Measurements from ENCODE around the gene MSH3.

Gene MSH3

GRCh38 chr5:80790698-80791097 is 136.2 kb downstream of the MSH3 start:
- Mint-ChIP-seq H3K36me3 (ENCODE audit: low read depth) (peaks cover 5% of the 10 kb centered on the region), H3K4me1 (no peaks in the 10 kb centered on the region), H3K27me3 (ENCODE audit: low read depth, poor library complexity) (no peaks in the 10 kb centered on the region), H3K9me3 (no peaks in the 10 kb centered on the region), H3K27ac (no peak overlapping the region), H3K4me3 (no peak overlapping the region)
- no peak for DNase-seq
- no peak for TF ChIP-seq CTCF (IDR thresholded peaks at IDR 0.05)

- Mint-ChIP-seq H3K4me3 (no peak overlapping the region), H3K9me3 (no peaks in the 10 kb centered on the region), H3K27ac (no peak overlapping the region), H3K27me3 (ENCODE audit: low read depth, poor library complexity) (no peaks in the 10 kb centered on the region), H3K4me1 (no peaks in the 10 kb centered on the region), H3K36me3 (ENCODE audit: low read depth) (peaks cover 11% of the 10 kb centered on the region)
- no peak for DNase-seq
- no peak for TF ChIP-seq CTCF (IDR thresholded peaks at IDR 0.05)
Measured at GRCh38 chr5:80793354-80793753, 138.9 kb downstream of the MSH3 start.

GRCh38 chr5:80796846-80797245 is 142.4 kb downstream of the MSH3 start:
- Mint-ChIP-seq H3K9me3 (no peaks in the 10 kb centered on the region), H3K4me3 (no peak overlapping the region), H3K36me3 (ENCODE audit: low read depth) (peaks cover 27% of the 10 kb centered on the region), H3K4me1 (no peaks in the 10 kb centered on the region), H3K27ac (no peak overlapping the region), H3K27me3 (ENCODE audit: low read depth, poor library complexity) (no peaks in the 10 kb centered on the region)
- TF ChIP-seq CTCF (IDR thresholded peaks at IDR 0.05) = no peak
- DNase-seq = no peak

GRCh38 chr5:80797428-80798024 is 143.1 kb downstream of the MSH3 start:
- H3K36me3 Mint-ChIP-seq (ENCODE audit: low read depth) = peaks cover 31% of the 10 kb centered on the region
- H3K27me3 Mint-ChIP-seq (ENCODE audit: low read depth, poor library complexity) = no peaks in the 10 kb centered on the region
- no peak overlapping the region for H3K27ac Mint-ChIP-seq
- no peak overlapping the region for H3K4me3 Mint-ChIP-seq
- DNase-seq = no peak
- H3K4me1 Mint-ChIP-seq = no peaks in the 10 kb centered on the region
- peaks cover under 1% of the 10 kb centered on the region for H3K9me3 Mint-ChIP-seq
- TF ChIP-seq CTCF (IDR thresholded peaks at IDR 0.05) = no peak

GRCh38 chr5:80798166-80798565 is 143.7 kb downstream of the MSH3 start:
- H3K27me3 Mint-ChIP-seq (ENCODE audit: low read depth, poor library complexity) = no peaks in the 10 kb centered on the region
- DNase-seq = no peak
- peaks cover 7% of the 10 kb centered on the region for H3K9me3 Mint-ChIP-seq
- no peak overlapping the region for H3K27ac Mint-ChIP-seq
- no peaks in the 10 kb centered on the region for H3K4me1 Mint-ChIP-seq
- H3K4me3 Mint-ChIP-seq = no peak overlapping the region
- peaks cover 37% of the 10 kb centered on the region for H3K36me3 Mint-ChIP-seq (ENCODE audit: low read depth)
- TF ChIP-seq CTCF (IDR thresholded peaks at IDR 0.05) = no peak

- no peak for TF ChIP-seq CTCF (IDR thresholded peaks at IDR 0.05)
- Mint-ChIP-seq H3K36me3 (ENCODE audit: low read depth) (peaks cover 42% of the 10 kb centered on the region), H3K27ac (no peak overlapping the region), H3K27me3 (ENCODE audit: low read depth, poor library complexity) (no peaks in the 10 kb centered on the region), H3K9me3 (peaks cover 12% of the 10 kb centered on the region), H3K4me3 (no peak overlapping the region), H3K4me1 (no peaks in the 10 kb centered on the region)
- DNase-seq = no peak
Measured at GRCh38 chr5:80798633-80799032, 144.2 kb downstream of the MSH3 start.
